ENCODE measurements around the gene HOXA9.

HOXA9 gene

DNA sequence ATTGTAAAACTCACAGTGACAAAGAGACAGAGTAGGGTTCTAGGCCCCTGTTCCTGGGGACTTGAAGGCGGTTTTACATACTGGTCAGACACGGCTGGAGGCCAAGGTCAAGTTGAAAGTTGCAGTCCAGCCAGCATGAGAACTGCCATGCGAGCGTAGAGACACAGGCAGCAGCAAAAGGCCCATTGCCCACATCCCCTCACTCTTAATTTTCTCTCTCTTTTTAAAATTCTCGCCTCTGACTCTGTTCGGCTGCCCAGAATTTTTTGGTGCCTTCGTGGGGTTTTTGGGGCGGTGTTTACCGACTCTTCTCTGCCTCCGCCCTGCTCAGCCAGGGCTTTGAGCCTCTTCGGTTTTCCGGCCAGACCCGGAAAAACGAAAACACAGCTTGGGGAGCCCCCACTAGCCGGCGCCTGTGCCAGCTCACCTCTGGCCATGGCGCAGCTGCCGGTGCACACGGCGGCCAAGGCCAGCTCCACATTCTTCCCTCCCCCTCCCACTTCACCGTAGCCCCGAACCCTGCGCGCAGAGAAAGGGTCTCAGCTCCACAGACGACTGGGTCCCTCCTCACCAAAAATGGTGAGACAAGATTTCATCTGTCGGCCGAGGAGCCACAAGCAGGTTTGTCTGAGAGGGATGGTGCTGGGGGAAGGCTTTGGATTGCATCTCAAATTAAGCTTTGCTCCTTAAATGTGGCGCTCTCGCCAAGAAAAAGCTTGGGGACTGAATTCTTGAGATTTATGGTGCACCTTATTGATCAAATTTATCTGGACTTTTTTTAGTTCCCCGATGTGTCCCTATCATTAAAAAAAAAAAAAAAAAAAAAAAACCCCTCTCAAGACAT, 36.9 kb upstream of the HOXA9 start:
- H3K27ac ChIP-seq (replicated peaks): no peak overlapping the region
- TF ChIP-seq, protein P1, sequence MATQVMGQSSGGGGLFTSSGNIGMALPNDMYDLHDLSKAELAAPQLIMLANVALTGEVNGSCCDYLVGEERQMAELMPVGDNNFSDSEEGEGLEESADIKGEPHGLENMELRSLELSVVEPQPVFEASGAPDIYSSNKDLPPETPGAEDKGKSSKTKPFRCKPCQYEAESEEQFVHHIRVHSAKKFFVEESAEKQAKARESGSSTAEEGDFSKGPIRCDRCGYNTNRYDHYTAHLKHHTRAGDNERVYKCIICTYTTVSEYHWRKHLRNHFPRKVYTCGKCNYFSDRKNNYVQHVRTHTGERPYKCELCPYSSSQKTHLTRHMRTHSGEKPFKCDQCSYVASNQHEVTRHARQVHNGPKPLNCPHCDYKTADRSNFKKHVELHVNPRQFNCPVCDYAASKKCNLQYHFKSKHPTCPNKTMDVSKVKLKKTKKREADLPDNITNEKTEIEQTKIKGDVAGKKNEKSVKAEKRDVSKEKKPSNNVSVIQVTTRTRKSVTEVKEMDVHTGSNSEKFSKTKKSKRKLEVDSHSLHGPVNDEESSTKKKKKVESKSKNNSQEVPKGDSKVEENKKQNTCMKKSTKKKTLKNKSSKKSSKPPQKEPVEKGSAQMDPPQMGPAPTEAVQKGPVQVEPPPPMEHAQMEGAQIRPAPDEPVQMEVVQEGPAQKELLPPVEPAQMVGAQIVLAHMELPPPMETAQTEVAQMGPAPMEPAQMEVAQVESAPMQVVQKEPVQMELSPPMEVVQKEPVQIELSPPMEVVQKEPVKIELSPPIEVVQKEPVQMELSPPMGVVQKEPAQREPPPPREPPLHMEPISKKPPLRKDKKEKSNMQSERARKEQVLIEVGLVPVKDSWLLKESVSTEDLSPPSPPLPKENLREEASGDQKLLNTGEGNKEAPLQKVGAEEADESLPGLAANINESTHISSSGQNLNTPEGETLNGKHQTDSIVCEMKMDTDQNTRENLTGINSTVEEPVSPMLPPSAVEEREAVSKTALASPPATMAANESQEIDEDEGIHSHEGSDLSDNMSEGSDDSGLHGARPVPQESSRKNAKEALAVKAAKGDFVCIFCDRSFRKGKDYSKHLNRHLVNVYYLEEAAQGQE (IDR thresholded peaks at IDR 0.05; ENCODE audit: insufficient replicate concordance, low read depth): no peak
- TF ChIP-seq GABPA (IDR thresholded peaks at IDR 0.05; ENCODE audit: low read depth) (no peak), POLR2AphosphoS5 (IDR thresholded peaks at IDR 0.05; ENCODE audit: low read depth) (no peak), SPI1 (IDR thresholded peaks at IDR 0.05; ENCODE audit: borderline replicate concordance, low read depth) (no peak)
- TF ChIP-seq, protein P2, sequence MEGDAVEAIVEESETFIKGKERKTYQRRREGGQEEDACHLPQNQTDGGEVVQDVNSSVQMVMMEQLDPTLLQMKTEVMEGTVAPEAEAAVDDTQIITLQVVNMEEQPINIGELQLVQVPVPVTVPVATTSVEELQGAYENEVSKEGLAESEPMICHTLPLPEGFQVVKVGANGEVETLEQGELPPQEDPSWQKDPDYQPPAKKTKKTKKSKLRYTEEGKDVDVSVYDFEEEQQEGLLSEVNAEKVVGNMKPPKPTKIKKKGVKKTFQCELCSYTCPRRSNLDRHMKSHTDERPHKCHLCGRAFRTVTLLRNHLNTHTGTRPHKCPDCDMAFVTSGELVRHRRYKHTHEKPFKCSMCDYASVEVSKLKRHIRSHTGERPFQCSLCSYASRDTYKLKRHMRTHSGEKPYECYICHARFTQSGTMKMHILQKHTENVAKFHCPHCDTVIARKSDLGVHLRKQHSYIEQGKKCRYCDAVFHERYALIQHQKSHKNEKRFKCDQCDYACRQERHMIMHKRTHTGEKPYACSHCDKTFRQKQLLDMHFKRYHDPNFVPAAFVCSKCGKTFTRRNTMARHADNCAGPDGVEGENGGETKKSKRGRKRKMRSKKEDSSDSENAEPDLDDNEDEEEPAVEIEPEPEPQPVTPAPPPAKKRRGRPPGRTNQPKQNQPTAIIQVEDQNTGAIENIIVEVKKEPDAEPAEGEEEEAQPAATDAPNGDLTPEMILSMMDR (IDR thresholded peaks at IDR 0.05; ENCODE audit: insufficient read depth, low read length): no peak
- peaks cover 79% of the 10 kb centered on the region for H3K27me3 ChIP-seq (ENCODE audit: insufficient read depth, poor library complexity, severe bottlenecking)
- no peak for DNase-seq (ENCODE audit: low read depth in 1 of 2, low spot score in 1 of 2)
- no peak overlapping the region for H3K4me3 ChIP-seq (replicated peaks; ENCODE audit: insufficient read depth, low read length)

DNA sequence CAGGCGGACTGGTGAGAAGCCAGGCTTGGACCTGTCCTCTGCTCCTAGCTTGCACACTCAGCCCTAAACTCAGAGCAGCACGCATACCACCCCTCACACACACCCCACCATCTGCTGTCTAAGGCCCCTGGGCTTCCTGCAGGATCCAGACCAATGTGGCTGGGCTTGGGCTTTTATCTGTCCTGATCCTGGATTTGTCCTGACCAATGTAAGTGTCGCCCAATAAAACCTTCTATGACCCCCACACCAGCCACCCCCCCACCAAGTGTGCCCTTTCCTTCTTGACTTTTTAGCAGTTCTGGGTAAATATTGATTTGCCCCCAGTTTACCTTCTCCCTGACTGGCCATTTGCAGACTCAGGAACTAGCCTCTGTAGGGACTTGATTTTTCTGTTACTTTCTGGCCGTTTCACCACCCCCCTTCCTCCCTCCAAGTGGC, 36.3 kb upstream of the HOXA9 start:
- no peak for DNase-seq (ENCODE audit: low read depth in 1 of 2, low spot score in 1 of 2)
- no peak for TF ChIP-seq GABPA (IDR thresholded peaks at IDR 0.05; ENCODE audit: low read depth)
- TF ChIP-seq, protein P2 (IDR thresholded peaks at IDR 0.05; ENCODE audit: insufficient read depth, low read length): no peak
- TF ChIP-seq, protein P1 (IDR thresholded peaks at IDR 0.05; ENCODE audit: insufficient replicate concordance, low read depth): no peak
- no peak for TF ChIP-seq POLR2AphosphoS5 (IDR thresholded peaks at IDR 0.05; ENCODE audit: low read depth)
- no peak for TF ChIP-seq SPI1 (IDR thresholded peaks at IDR 0.05; ENCODE audit: borderline replicate concordance, low read depth)
- Histone ChIP-seq H3K27me3 (ENCODE audit: insufficient read depth, poor library complexity, severe bottlenecking) (peaks cover 79% of the 10 kb centered on the region), H3K27ac (replicated peaks) (no peak overlapping the region), H3K4me3 (replicated peaks; ENCODE audit: insufficient read depth, low read length) (0 out of 2 replicates have a peak overlapping the region, but pooled peaks have one; percentile 5)

DNA sequence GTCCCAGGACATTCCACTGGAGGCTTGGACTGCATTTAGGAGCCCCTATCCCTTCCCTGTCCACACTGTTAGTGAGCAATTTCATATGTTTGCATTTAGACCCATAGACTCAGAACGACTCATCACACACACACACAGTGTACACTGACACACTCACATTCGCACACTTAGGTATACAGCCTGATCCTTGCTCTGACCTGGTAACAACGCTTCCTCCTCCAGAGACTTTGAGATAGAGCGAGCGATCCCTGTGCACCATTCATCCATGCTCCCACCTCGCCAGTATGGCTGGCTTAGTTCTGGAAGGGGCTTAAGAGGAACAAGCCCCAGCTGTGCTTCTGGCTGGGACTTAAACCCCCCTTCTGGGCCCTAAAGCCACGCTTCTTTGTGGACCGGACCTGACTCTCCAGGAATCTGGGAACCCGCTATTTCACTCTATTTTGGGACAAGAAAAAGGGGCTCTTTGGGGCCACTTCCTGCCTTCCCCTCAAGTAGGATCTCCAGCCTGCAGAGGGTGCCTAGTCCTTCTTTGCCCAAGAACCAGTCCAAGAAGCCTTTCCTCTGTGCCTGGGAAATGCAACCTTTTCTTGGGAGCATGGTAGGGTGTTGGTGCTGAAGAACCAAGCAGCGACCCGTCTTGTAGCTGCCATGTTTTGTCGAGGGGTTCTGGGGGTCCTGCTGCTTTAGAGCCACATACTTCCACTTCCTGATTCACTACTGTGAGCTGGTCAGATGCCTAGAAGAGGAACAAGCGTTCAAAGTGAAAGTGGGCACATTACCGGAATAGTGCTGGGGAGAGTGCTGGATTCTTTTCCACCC, 35.6 kb upstream of the HOXA9 start:
- peaks cover 76% of the 10 kb centered on the region for H3K27me3 ChIP-seq (ENCODE audit: insufficient read depth, poor library complexity, severe bottlenecking)
- TF ChIP-seq, protein P2 (IDR thresholded peaks at IDR 0.05; ENCODE audit: insufficient read depth, low read length): no peak
- TF ChIP-seq SPI1 (IDR thresholded peaks at IDR 0.05; ENCODE audit: borderline replicate concordance, low read depth) (peak; percentile 80), POLR2AphosphoS5 (IDR thresholded peaks at IDR 0.05; ENCODE audit: low read depth) (no peak), GABPA (IDR thresholded peaks at IDR 0.05; ENCODE audit: low read depth) (no peak)
- H3K4me3 ChIP-seq (replicated peaks; ENCODE audit: insufficient read depth, low read length): peak overlapping the region; percentile 50
- DNase-seq (ENCODE audit: low read depth in 1 of 2, low spot score in 1 of 2): peak in 1 of 2 experiments; percentile 46
- H3K27ac ChIP-seq (replicated peaks): no peak overlapping the region
